Measurements from ENCODE around the gene ZAP70. TPM values are rescaled to one million over a fixed set of nuclear protein-coding genes. Genes with fewer than 3 reads are reported as not detected.

ZAP70 gene
- total and polyA plus RNA-seq, 10 of the 15 experiments (the other 5 are each of a cell fraction or from before 2014, with no cell fraction given), result 0.18 to 2.9 (median 1.2) TPM; not detected in 1

DNA sequence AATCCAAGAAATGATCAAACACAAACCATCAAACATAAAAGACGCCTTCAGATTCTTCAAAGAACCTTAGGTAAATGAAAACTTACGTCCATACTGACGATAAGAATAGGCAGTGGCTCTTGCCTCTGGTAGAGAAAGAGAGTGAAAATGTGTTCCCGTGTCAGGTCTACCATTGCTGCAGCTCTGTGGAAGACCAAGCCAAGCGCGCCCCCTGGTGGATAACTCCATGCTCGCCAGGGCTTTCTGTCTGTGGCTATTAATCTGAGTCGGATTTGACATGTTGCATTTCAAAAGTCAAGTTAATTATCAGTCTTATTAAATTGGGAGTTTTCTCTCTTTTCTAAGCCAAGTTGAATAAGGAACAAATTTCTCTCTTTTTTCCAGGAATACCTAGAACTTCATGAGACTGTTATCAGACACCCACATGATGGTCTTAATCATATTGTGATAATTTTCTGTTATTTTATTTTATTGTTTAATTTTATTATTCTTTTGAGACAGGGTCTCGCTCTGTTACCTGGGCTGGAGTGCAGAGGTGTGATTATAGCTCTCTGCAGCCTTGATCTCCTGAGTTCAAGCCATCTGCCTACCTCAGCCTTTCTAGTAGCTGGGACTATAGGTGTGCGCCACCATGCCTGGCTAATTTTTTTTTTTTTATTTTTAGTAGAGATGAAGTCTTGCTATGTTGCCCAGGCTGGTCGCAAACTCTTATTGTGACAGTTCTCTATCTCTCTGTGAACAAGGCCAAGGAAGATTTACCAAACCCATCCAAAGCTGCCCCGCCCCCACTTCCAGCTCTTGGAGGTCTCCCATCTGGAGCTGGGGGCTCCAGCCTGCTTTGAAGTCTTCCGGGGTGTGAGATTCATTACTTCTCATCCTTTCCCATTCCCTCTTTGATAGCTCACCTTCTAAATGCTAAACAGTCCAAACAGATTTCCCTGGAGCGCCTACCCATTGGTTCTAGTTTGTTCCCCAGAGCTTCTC lies 15.8 kb upstream of the ZAP70 start:
- H3K4me1 ChIP-seq (ENCODE audit: control insufficient read depth, insufficient read depth, low read length), result no peaks in the 10 kb centered on the region; the same call in 1 of the 2 replicates
- H4K20me1 ChIP-seq (ENCODE audit: control insufficient read depth, insufficient read depth), result no peaks in the 10 kb centered on the region
- no TSS peak for BruUV-seq (replicated peaks)
- no peaks in the 10 kb centered on the region for H3K36me3 ChIP-seq (ENCODE audit: control insufficient read depth in 2 of 2, insufficient read depth in 2 of 2, low read length in 1 of 2)
- SMC1A ChIA-PET (ENCODE audit: uncharacterized antibody, unreplicated experiment), result interaction anchor here (0.8 to 6.2 kb wide), 17 partner anchors 9 to 688 kb away, joined by 3 to 81 read pairs (median 6); partner anchors contain the start of genes ACTR1B, ANKRD36B and COX5B
- peak; percentile 45 for DNase-seq (ENCODE audit: low read depth, low spot score)
- peak overlapping the region; percentile 36 for H3K4me2 ChIP-seq (ENCODE audit: control insufficient read depth, insufficient read depth)
- H3K27me3 ChIP-seq (replicated peaks in 1 of 2; ENCODE audit: control insufficient read depth in 2 of 2, insufficient read depth in 2 of 2, low read length in 1 of 2), result no peaks in the 10 kb centered on the region
- no peak overlapping the region for H3K27ac ChIP-seq (ENCODE audit: control insufficient read depth, insufficient read depth)
- 22% methylated on average over 14 of the region's 14 CpGs for WGBS (ENCODE audit: insufficient coverage, insufficient replicate concordance, low lambda C conversion rate, missing lambda C conversion rate)
- peak overlapping the region; percentile 25; the same call in 1 of the 2 replicates for H3K4me3 ChIP-seq
- H3K79me2 ChIP-seq (ENCODE audit: control insufficient read depth, insufficient read depth, low read length), result no peaks in the 10 kb centered on the region
- H2AFZ ChIP-seq (ENCODE audit: control insufficient read depth, low read depth, low read length), result peak overlapping the region; percentile 73
- POLR2A ChIA-PET, result interaction anchor here (1.1 to 1.6 kb wide), 4 partner anchors 33 to 107 kb away, joined by 3 to 5 read pairs (median 4); partner anchors contain the start of genes ACTR1B and COX5B
- intact Hi-C loops (cut with micrococcal nuclease; ENCODE audit: unreplicated experiment), result loop anchor here (1.0 to 5.0 kb wide), 4 partner anchors 33 to 688 kb away; partner anchors contain the start of genes ACTR1B and COX5B
- in situ Hi-C loops (cut with MboI), result loop anchor here (10.0 kb wide), 1 partner anchor 1633 kb away; no protein-coding TSS in a partner anchor
- peak; percentile 96 for ATAC-seq
- H3K9me3 ChIP-seq (replicated peaks; ENCODE audit: control insufficient read depth, insufficient read depth, low read length), result no peaks in the 10 kb centered on the region
- no peak overlapping the region for H3K9ac ChIP-seq (ENCODE audit: control insufficient read depth, insufficient read depth, low read length)
- RAD21 ChIA-PET (ENCODE audit: unreplicated experiment), result interaction anchor here (1.0 to 5.9 kb wide), 15 partner anchors 12 to 1634 kb away, joined by 3 to 106 read pairs (median 10); partner anchors contain the start of genes ACTR1B and COX5B
- CTCF ChIA-PET, result interaction anchor here (0.6 to 7.8 kb wide), 21 partner anchors 10 to 687 kb away, joined by 3 to 168 read pairs (median 7); partner anchors contain the start of genes ACTR1B, ANKRD36B, C2orf92 and COX5B
- peak; percentile 94 for FAIRE-seq
- TF ChIP-seq, protein P1, sequence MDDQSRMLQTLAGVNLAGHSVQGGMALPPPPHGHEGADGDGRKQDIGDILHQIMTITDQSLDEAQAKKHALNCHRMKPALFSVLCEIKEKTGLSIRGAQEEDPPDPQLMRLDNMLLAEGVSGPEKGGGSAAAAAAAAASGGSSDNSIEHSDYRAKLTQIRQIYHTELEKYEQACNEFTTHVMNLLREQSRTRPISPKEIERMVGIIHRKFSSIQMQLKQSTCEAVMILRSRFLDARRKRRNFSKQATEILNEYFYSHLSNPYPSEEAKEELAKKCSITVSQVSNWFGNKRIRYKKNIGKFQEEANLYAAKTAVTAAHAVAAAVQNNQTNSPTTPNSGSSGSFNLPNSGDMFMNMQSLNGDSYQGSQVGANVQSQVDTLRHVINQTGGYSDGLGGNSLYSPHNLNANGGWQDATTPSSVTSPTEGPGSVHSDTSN (IDR thresholded peaks at IDR 0.05; ENCODE audit: insufficient replicate concordance, low read depth, low read length), result no peak
- TF ChIP-seq EZH2 (IDR thresholded peaks at IDR 0.05; ENCODE audit: borderline replicate concordance, control insufficient read depth, low read depth, low read length) (no peak), HCFC1 (IDR thresholded peaks at IDR 0.05; ENCODE audit: low read length) (no peak), IKZF1 (conservative IDR thresholded peaks at IDR 0.05) (no peak; the same call in 1 of the 2 replicates), ZNF24 (IDR thresholded peaks at IDR 0.05) (no peak), RFX5 (IDR thresholded peaks at IDR 0.05; ENCODE audit: low read depth, low read length) (no peak), NR2C2 (IDR thresholded peaks at IDR 0.05; ENCODE audit: borderline replicate concordance, control insufficient read depth, insufficient read length, low read depth) (no peak), PML (IDR thresholded peaks at IDR 0.05; ENCODE audit: low read length) (no peak), ZNF207 (IDR thresholded peaks at IDR 0.05; ENCODE audit: borderline replicate concordance) (no peak), BHLHE40 (IDR thresholded peaks at IDR 0.05; ENCODE audit: borderline replicate concordance in 1 of 2, low read depth in 2 of 2, low read length in 1 of 2) (peak in 1 of 2 experiments; percentile 22; a peak in 1 of 4 replicates)
- TF ChIP-seq, protein P2, sequence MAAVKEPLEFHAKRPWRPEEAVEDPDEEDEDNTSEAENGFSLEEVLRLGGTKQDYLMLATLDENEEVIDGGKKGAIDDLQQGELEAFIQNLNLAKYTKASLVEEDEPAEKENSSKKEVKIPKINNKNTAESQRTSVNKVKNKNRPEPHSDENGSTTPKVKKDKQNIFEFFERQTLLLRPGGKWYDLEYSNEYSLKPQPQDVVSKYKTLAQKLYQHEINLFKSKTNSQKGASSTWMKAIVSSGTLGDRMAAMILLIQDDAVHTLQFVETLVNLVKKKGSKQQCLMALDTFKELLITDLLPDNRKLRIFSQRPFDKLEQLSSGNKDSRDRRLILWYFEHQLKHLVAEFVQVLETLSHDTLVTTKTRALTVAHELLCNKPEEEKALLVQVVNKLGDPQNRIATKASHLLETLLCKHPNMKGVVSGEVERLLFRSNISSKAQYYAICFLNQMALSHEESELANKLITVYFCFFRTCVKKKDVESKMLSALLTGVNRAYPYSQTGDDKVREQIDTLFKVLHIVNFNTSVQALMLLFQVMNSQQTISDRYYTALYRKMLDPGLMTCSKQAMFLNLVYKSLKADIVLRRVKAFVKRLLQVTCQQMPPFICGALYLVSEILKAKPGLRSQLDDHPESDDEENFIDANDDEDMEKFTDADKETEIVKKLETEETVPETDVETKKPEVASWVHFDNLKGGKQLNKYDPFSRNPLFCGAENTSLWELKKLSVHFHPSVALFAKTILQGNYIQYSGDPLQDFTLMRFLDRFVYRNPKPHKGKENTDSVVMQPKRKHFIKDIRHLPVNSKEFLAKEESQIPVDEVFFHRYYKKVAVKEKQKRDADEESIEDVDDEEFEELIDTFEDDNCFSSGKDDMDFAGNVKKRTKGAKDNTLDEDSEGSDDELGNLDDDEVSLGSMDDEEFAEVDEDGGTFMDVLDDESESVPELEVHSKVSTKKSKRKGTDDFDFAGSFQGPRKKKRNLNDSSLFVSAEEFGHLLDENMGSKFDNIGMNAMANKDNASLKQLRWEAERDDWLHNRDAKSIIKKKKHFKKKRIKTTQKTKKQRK (IDR thresholded peaks at IDR 0.05; ENCODE audit: low read depth, low read length), result no peak
- TF ChIP-seq, protein P3, sequence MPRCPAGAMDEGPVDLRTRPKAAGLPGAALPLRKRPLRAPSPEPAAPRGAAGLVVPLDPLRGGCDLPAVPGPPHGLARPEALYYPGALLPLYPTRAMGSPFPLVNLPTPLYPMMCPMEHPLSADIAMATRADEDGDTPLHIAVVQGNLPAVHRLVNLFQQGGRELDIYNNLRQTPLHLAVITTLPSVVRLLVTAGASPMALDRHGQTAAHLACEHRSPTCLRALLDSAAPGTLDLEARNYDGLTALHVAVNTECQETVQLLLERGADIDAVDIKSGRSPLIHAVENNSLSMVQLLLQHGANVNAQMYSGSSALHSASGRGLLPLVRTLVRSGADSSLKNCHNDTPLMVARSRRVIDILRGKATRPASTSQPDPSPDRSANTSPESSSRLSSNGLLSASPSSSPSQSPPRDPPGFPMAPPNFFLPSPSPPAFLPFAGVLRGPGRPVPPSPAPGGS (IDR thresholded peaks at IDR 0.05; ENCODE audit: borderline replicate concordance, insufficient read depth, low read depth, low read length, poor library complexity, severe bottlenecking), result no peak
- TF ChIP-seq, protein P4, sequence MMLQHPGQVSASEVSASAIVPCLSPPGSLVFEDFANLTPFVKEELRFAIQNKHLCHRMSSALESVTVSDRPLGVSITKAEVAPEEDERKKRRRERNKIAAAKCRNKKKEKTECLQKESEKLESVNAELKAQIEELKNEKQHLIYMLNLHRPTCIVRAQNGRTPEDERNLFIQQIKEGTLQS (IDR thresholded peaks at IDR 0.05; ENCODE audit: borderline replicate concordance, extremely low read depth, low read depth, low read length), result no peak
